MCF 10A (cell line): Measurements from ENCODE around the gene GATAD2B. TPM values are rescaled to one million over a fixed set of nuclear protein-coding genes. Genes with fewer than 3 reads are reported as not detected.
A peak's percentile ranks its signal among the peaks of the same experiment; 100 is the strongest.
"Not testable (repeated sequence)": the region's sequence is repeated elsewhere in the genome, so short reads cannot be mapped to it uniquely, and the experiment has no call there.

Source experiments
- BruUV-seq: library from RNA; stranded (reverse); fragments of 400-500 nt; replicated peaks from 2 replicates; lab custom pipeline; 2021; lab: Mats Ljungman, UMichigan
- CTCF ChIA-PET: fragments of 300-600 bp; sonication (Branson Sonifier 250); formaldehyde crosslinking; extraction: SDS; loops from one replicate; lab custom pipeline; 2021; ENCODE audit warnings: antibody characterized with exemption, inconsistent platforms; lab: Yijun Ruan, JAX
- POLR2A ChIA-PET: fragments of 300-600, 350-650 bp; sonication (Branson Sonifier 250); formaldehyde crosslinking; extraction: SDS; loops from one replicate; lab custom pipeline; 2020; ENCODE audit warnings: antibody characterized with exemption, inconsistent platforms; lab: Yijun Ruan, JAX
- DNase-seq: peaks from one replicate; pipeline ENCODE4 v3.0.0-alpha.2; 2018; ENCODE audit not compliant: unreplicated experiment
- H3K27ac Mint-ChIP-seq: one replicate; pipeline ENCODE4 v1.8.0; 2022; ENCODE audit warnings: mild to moderate bottlenecking, low read depth, mixed read lengths; ENCODE audit not compliant: unreplicated experiment
- H3K27me3 Mint-ChIP-seq: one replicate; pipeline ENCODE4 v1.8.0; 2022; ENCODE audit warnings: mixed read lengths; ENCODE audit not compliant: insufficient read depth, unreplicated experiment
- H3K36me3 Mint-ChIP-seq: one replicate; pipeline ENCODE4 v1.8.0; 2022; ENCODE audit warnings: mild to moderate bottlenecking, moderate library complexity, mixed read lengths; ENCODE audit not compliant: insufficient read depth, unreplicated experiment
- H3K4me1 Mint-ChIP-seq: one replicate; pipeline ENCODE4 v1.8.0; 2022; ENCODE audit warnings: mixed read lengths; ENCODE audit not compliant: insufficient read depth, unreplicated experiment
- H3K4me3 Mint-ChIP-seq: one replicate; pipeline ENCODE4 v1.8.0; 2022; ENCODE audit warnings: mild to moderate bottlenecking, moderate library complexity, mixed read lengths; ENCODE audit not compliant: unreplicated experiment
- H3K9me3 Mint-ChIP-seq: one replicate; pipeline ENCODE4 v1.8.0; 2022; ENCODE audit warnings: mixed read lengths; ENCODE audit not compliant: unreplicated experiment
- CTCF ChIP-seq: fragments of 200-600 bp; IDR thresholded peaks from one replicate; pipeline ENCODE4 v1.8.0; 2022; ENCODE audit warnings: antibody characterized with exemption, mild to moderate bottlenecking; ENCODE audit not compliant: unreplicated experiment
- intact Hi-C: fragments of 100-400 bp; cut with micrococcal nuclease; formaldehyde crosslinking; loops from 2 replicates; pipeline ENCODE4 v1.14.1; 2022
- total RNA-seq: library from RNA; stranded (reverse); gene quantifications from 2 replicates; pipeline ENCODE4 v1.2.3, GENCODE V29; 2022

The GATAD2B gene
- total RNA-seq, 1 experiment from 2014 or later = 95.5 TPM

- no peak overlapping the region for H3K4me3 Mint-ChIP-seq
- H3K4me1 Mint-ChIP-seq = peaks cover 11% of the 10 kb centered on the region
- no peak overlapping the region for H3K27ac Mint-ChIP-seq
- no peak for DNase-seq
- ChIA-PET CTCF (no interaction called here), POLR2A (interaction anchor here (0.6 to 4.1 kb wide), 4 partner anchors 13 to 206 kb away, joined by 3 to 55 read pairs (median 5); partner anchors contain the start of gene GATAD2B)
- H3K9me3 Mint-ChIP-seq = no peaks in the 10 kb centered on the region
- intact Hi-C loops = no loop called here
- BruUV-seq = no TSS peak
- peaks cover 41% of the 10 kb centered on the region for H3K36me3 Mint-ChIP-seq
- TF ChIP-seq CTCF = no peak
- H3K27me3 Mint-ChIP-seq = no peaks in the 10 kb centered on the region
Measured at GRCh38 chr1:153908071-153908470, 14.7 kb downstream of the GATAD2B start.

- POLR2A ChIA-PET = interaction anchor here (1.0 kb wide), 1 partner anchor 15 kb away, joined by 7 read pairs; the partner anchor contains the start of gene GATAD2B
- CTCF ChIA-PET = no interaction called here
- BruUV-seq = no TSS peak
- peaks cover 37% of the 10 kb centered on the region for H3K36me3 Mint-ChIP-seq
- no peaks in the 10 kb centered on the region for H3K27me3 Mint-ChIP-seq
- no peak for TF ChIP-seq CTCF
- peaks cover 11% of the 10 kb centered on the region for H3K4me1 Mint-ChIP-seq
- no peak overlapping the region for H3K4me3 Mint-ChIP-seq
- intact Hi-C loops = no loop called here
- H3K27ac Mint-ChIP-seq = peak overlapping the region; percentile 29
- no peak for DNase-seq
- H3K9me3 Mint-ChIP-seq = no peaks in the 10 kb centered on the region
Measured at GRCh38 chr1:153907134-153907533, 15.6 kb downstream of the GATAD2B start.

GRCh38 chr1:153906396-153906795 is 16.4 kb downstream of the GATAD2B start:
- H3K36me3 Mint-ChIP-seq = peaks cover 36% of the 10 kb centered on the region
- no peak overlapping the region for H3K4me3 Mint-ChIP-seq
- H3K27ac Mint-ChIP-seq = peak overlapping the region; percentile 66
- DNase-seq = no peak
- peaks cover 5% of the 10 kb centered on the region for H3K4me1 Mint-ChIP-seq
- ChIA-PET POLR2A (interaction anchor here (0.6 to 0.8 kb wide), 2 partner anchors 19 to 79 kb away, joined by 3 read pairs; no protein-coding TSS in a partner anchor), CTCF (interaction anchor here (0.6 to 1.5 kb wide), 2 partner anchors 15 to 40 kb away, joined by 3 to 4 read pairs; partner anchors contain the start of gene DENND4B)
- TF ChIP-seq CTCF = no peak
- BruUV-seq = no TSS peak
- no peaks in the 10 kb centered on the region for H3K9me3 Mint-ChIP-seq
- intact Hi-C loops = no loop called here
- H3K27me3 Mint-ChIP-seq = no peaks in the 10 kb centered on the region

- peak overlapping the region; percentile 66 for H3K27ac Mint-ChIP-seq
- peaks cover 36% of the 10 kb centered on the region for H3K36me3 Mint-ChIP-seq
- H3K27me3 Mint-ChIP-seq, H3K4me1 Mint-ChIP-seq, intact Hi-C loops, H3K4me3 Mint-ChIP-seq, BruUV-seq, H3K9me3 Mint-ChIP-seq, DNase-seq: not testable (repeated sequence)
- POLR2A ChIA-PET = interaction anchor here (0.8 kb wide), 1 partner anchor 19 kb away, joined by 3 read pairs; no protein-coding TSS in a partner anchor
- CTCF ChIA-PET = interaction anchor here (0.6 to 1.5 kb wide), 3 partner anchors 12 to 41 kb away, joined by 3 to 4 read pairs (median 3); partner anchors contain the start of gene DENND4B
Measured at GRCh38 chr1:153905908-153906307, 16.9 kb downstream of the GATAD2B start.
